Measurements from ENCODE around the gene HLA-G.

The HLA-G gene

DNA sequence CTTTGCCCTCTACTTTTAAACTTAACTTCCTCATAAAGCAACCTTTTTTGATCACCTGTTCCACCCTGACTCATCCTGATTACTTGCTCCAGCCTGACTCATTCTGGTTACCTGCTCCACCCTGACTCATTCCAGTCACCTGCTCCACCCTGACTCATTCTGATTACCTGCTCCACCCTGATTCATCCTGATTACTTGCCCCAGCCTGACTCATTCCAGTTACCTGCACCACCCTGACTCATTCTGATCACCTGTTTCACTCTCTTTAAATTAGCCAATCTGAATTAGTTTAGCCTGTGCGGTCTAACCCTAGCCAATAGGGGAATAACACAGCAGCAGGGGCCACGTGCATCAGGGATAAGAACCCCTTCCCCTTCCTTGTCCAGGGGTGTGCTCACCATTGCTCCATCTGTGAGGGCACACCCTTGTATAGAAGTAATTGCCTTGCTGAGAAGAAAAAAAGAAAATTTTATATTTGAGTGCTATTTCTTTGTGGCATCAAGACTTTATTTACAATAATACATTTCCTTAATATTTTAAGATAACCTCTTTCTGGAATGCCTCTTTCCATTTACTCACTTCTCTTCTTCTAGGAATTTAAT, 17.9 kb downstream of the HLA-G start:
- TF ChIP-seq, protein P1, sequence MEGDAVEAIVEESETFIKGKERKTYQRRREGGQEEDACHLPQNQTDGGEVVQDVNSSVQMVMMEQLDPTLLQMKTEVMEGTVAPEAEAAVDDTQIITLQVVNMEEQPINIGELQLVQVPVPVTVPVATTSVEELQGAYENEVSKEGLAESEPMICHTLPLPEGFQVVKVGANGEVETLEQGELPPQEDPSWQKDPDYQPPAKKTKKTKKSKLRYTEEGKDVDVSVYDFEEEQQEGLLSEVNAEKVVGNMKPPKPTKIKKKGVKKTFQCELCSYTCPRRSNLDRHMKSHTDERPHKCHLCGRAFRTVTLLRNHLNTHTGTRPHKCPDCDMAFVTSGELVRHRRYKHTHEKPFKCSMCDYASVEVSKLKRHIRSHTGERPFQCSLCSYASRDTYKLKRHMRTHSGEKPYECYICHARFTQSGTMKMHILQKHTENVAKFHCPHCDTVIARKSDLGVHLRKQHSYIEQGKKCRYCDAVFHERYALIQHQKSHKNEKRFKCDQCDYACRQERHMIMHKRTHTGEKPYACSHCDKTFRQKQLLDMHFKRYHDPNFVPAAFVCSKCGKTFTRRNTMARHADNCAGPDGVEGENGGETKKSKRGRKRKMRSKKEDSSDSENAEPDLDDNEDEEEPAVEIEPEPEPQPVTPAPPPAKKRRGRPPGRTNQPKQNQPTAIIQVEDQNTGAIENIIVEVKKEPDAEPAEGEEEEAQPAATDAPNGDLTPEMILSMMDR (IDR thresholded peaks at IDR 0.05): no peak
- Histone ChIP-seq H3K36me3 (no peaks in the 10 kb centered on the region), H3K27me3 (peaks cover 97% of the 10 kb centered on the region), H3K27ac (no peak overlapping the region), H3K4me3 (ENCODE audit: low read depth in 1 of 2, low read length in 1 of 2) (no peak overlapping the region), H3K9me3 (no peaks in the 10 kb centered on the region), H3K4me1 (ENCODE audit: control insufficient read depth in 1 of 2, insufficient read depth in 1 of 2, low read depth in 1 of 2, low read length in 1 of 2) (peaks cover 2 to 5% of the 10 kb centered on the region in 2 experiments)

DNA sequence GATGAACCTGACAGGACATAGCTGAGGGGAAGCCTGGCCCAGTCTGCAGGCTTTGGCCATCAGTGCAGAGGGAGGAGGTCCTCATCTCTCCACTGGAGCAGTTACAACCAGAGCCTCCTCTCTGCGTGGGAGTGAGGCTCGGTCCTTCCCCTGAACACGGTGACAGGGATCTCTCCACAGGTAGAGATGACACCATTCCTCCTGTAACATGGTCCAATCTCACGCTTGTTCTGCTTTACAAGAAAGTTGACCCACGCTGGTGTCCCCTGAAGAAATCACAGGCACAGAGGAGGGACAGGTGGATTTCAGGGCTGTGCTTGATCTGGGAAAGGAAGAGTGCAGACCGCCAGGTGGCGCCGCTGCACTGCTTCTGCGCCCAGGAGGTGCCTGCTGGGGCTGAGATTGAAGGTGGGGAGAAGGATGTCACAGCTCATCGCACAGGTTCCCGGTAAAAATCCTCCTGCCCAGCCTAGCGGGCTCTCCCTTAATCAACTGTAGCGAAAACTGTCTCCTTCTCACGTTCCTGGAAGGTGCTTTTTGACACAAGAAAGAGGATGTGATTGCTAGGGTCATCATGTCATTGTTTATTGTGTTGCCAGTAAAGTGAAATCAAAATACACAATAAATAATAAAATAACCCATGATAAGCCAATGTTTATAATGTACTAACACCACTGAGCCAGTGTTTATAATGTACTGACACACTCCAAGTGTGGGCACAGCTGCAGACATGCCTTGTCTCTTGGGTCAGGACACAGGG, 20.4 kb downstream of the HLA-G start:
- Histone ChIP-seq H3K4me1 (ENCODE audit: control insufficient read depth in 1 of 2, insufficient read depth in 1 of 2, low read depth in 1 of 2, low read length in 1 of 2) (peaks cover 2 to 5% of the 10 kb centered on the region in 2 experiments), H3K27ac (no peak overlapping the region), H3K36me3 (no peaks in the 10 kb centered on the region), H3K4me3 (ENCODE audit: low read depth in 1 of 2, low read length in 1 of 2) (no peak overlapping the region), H3K27me3 (peaks cover 97% of the 10 kb centered on the region), H3K9me3 (no peaks in the 10 kb centered on the region)
- TF ChIP-seq, protein P1 (IDR thresholded peaks at IDR 0.05): peak; percentile 83

DNA sequence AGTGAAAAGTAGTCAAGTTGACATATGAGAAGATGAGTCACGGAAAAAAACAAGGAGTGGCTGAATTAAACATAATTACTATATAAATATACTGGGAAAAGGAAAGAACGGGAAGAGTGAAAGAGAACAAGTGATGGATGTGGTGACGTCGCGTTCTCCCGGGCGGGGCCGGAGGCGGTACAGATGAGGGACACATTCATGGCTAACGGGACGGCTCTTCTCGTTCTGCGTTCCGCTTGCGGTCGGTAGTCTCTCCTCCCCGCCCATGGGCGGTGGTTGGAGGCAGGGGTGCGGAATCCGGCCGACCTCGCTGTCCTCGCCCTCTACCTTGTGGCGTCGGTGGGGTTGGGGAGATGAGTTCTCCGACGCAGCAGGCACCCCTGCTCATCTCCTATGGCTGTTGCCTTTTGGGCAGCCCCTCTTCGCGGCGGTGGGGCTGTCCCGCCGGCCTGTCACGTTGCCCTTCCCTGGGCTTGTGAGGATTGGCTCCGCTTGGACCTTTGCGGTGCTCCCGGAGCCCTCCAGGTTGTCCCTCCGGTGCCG, 22.5 kb downstream of the HLA-G start:
- H3K4me1 ChIP-seq (ENCODE audit: control insufficient read depth in 1 of 2, insufficient read depth in 1 of 2, low read depth in 1 of 2, low read length in 1 of 2): peaks cover 2 to 5% of the 10 kb centered on the region in 2 experiments
- H3K27ac ChIP-seq: no peak overlapping the region
- peak overlapping the region in 1 of 2 experiments; percentile 18 for H3K4me3 ChIP-seq (ENCODE audit: low read depth in 1 of 2, low read length in 1 of 2)
- peaks cover 88% of the 10 kb centered on the region for H3K27me3 ChIP-seq
- TF ChIP-seq, protein P1 (IDR thresholded peaks at IDR 0.05): no peak
- no peaks in the 10 kb centered on the region for H3K9me3 ChIP-seq
- no peaks in the 10 kb centered on the region for H3K36me3 ChIP-seq

DNA sequence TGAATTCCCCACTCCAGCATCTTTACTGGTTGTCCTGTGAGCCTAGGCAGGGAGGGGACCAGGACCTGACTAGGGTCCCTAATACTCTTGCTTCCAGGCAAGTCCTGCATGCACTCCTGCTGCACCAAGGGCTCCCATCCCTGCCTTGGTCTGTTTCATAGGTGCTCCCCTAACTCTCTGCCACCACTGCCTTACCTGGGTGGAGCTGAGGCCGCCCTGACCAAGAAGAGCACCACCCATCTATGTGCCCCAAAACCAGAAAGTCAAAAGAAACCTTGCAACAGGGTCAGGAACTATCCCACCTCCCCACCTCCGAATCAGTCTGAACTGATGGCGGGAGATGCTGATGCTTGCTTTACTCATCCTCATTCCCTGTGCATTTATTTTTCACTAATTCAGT, 23.6 kb downstream of the HLA-G start:
- H3K27ac ChIP-seq: no peak overlapping the region
- TF ChIP-seq, protein P1 (IDR thresholded peaks at IDR 0.05): no peak
- H3K27me3 ChIP-seq: peaks cover 77% of the 10 kb centered on the region
- H3K4me3 ChIP-seq (ENCODE audit: low read depth in 1 of 2, low read length in 1 of 2): no peak overlapping the region
- H3K4me1 ChIP-seq (ENCODE audit: control insufficient read depth in 1 of 2, insufficient read depth in 1 of 2, low read depth in 1 of 2, low read length in 1 of 2): peaks cover 2 to 5% of the 10 kb centered on the region in 2 experiments
- no peaks in the 10 kb centered on the region for H3K9me3 ChIP-seq
- no peaks in the 10 kb centered on the region for H3K36me3 ChIP-seq

DNA sequence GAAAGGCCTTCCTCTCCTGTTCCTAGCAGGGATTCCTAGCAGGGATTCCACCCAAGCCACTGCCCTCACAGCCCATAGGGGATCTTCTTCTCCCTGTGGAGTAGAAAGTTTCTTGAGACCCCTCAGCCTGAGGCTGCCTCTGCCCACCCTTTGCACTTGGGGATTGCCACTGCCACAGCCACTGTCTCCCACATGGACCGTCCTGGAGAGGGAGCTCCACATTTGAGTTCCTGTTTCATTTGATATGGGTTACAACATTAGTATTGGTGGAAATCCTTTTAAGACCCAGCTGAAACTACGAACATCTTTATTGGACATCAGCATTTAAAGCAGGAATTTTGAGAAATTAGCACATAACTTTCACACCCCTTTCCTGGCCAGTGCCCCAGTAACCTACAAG, 25.6 kb downstream of the HLA-G start:
- TF ChIP-seq, protein P1 (IDR thresholded peaks at IDR 0.05): no peak
- Histone ChIP-seq H3K4me3 (ENCODE audit: low read depth in 1 of 2, low read length in 1 of 2) (no peak overlapping the region), H3K36me3 (no peaks in the 10 kb centered on the region), H3K27ac (no peak overlapping the region), H3K4me1 (ENCODE audit: control insufficient read depth in 1 of 2, insufficient read depth in 1 of 2, low read depth in 1 of 2, low read length in 1 of 2) (peaks cover 2 to 5% of the 10 kb centered on the region in 2 experiments), H3K9me3 (no peaks in the 10 kb centered on the region), H3K27me3 (peaks cover 72% of the 10 kb centered on the region)
